Mucosa of rectum (tissue), 2 donors: ENCODE data around the gene GRID2.

Experiments used
- H3K27ac ChIP-seq, 2 donors: one replicate each; pipeline ENCODE4 v1.7.0; 2013; ENCODE audit warnings: inconsistent platforms in 2 of 2, low read depth in 2 of 2, low read length in 2 of 2
- H3K27me3 ChIP-seq, 2 donors: one replicate each; pipeline ENCODE4 v1.7.0; 2013; ENCODE audit warnings: low read length in 2 of 2; ENCODE audit not compliant: control insufficient read depth in 2 of 2, insufficient read depth in 2 of 2
- H3K36me3 ChIP-seq, 2 donors: one replicate each; pipeline ENCODE4 v1.7.0; 2013; ENCODE audit warnings: low read length in 2 of 2; ENCODE audit not compliant: control insufficient read depth in 2 of 2, insufficient read depth in 2 of 2
- H3K4me1 ChIP-seq, 2 donors: one replicate each; pipeline ENCODE4 v1.7.0; 2013; ENCODE audit warnings: low read length in 2 of 2, mild to moderate bottlenecking in 1 of 2; ENCODE audit not compliant: control insufficient read depth in 2 of 2, insufficient read depth in 2 of 2
- H3K4me3 ChIP-seq, 2 donors: one replicate each; pipeline ENCODE4 v1.7.0; 2013; ENCODE audit warnings: low read length in 2 of 2
- H3K9ac ChIP-seq, 2 donors: one replicate each; pipeline ENCODE4 v1.7.0; 2013; ENCODE audit warnings: low read length in 2 of 2, low read depth in 1 of 2, mild to moderate bottlenecking in 1 of 2
- H3K9me3 ChIP-seq, 2 donors: one replicate each; pipeline ENCODE4 v1.7.0; 2013; ENCODE audit warnings: low read length in 2 of 2; ENCODE audit not compliant: control insufficient read depth in 2 of 2
- donor health status: healthy.
- donor health status: Normal muscosa, but diverticular disease.

GRID2 gene

GRCh38 chr4:93781198-93781597 is 1477.4 kb downstream of the GRID2 start:
- no peaks in the 10 kb centered on the region for H3K9me3 ChIP-seq
- no peak overlapping the region for H3K9ac ChIP-seq
- H3K27me3 ChIP-seq = no peaks in the 10 kb centered on the region
- no peak overlapping the region for H3K27ac ChIP-seq
- no peak overlapping the region for H3K4me3 ChIP-seq
- no peaks in the 10 kb centered on the region for H3K36me3 ChIP-seq
- no peaks in the 10 kb centered on the region for H3K4me1 ChIP-seq

GRCh38 chr4:93786149-93786548 is 1482.4 kb downstream of the GRID2 start:
- Histone ChIP-seq H3K9ac (no peak overlapping the region), H3K4me1 (no peaks in the 10 kb centered on the region), H3K27me3 (no peaks in the 10 kb centered on the region), H3K27ac (no peak overlapping the region), H3K36me3 (no peaks in the 10 kb centered on the region), H3K9me3 (no peaks in the 10 kb centered on the region), H3K4me3 (no peak overlapping the region)

GRCh38 chr4:93788712-93789111 is 1484.9 kb downstream of the GRID2 start:
- no peak overlapping the region for H3K4me3 ChIP-seq
- H3K36me3 ChIP-seq = no peaks in the 10 kb centered on the region
- no peaks in the 10 kb centered on the region for H3K9me3 ChIP-seq
- no peak overlapping the region for H3K9ac ChIP-seq
- no peaks in the 10 kb centered on the region for H3K4me1 ChIP-seq
- no peaks in the 10 kb centered on the region for H3K27me3 ChIP-seq
- H3K27ac ChIP-seq = no peak overlapping the region

DNA sequence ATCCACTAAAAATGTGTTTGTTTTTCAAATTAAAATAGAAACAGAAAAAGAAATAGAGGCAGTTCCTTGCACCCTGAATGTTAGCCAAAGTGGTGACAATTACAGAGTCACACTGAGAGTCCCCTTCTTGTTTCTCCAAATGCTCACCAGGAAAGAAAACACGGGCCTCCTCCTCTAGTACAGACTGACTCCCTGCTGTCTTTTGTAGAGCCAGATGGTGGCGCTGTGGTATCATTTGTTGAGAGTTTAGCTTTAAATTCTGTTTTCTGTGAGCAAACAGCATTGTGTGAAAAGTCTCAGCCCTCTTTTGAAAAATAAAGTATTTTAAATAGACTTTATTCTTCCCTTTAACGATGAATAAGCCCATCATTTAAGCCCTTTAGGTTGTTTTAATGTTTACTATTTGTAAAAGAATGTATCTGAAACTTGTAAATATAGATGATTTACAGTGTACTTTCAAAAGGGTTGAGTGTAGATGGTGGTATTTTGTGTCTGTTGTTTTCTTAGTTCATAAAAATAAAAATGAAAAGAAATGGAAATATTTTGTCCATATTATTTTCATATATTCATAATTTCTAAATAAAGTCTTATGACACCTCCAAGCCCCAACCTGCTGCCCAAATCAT is 1487.9 kb downstream of the GRID2 start:
- H3K27ac ChIP-seq = no peak overlapping the region
- no peak overlapping the region for H3K4me3 ChIP-seq
- H3K4me1 ChIP-seq = no peaks in the 10 kb centered on the region
- H3K9ac ChIP-seq = no peak overlapping the region
- no peaks in the 10 kb centered on the region for H3K9me3 ChIP-seq
- H3K36me3 ChIP-seq = no peaks in the 10 kb centered on the region
- H3K27me3 ChIP-seq = no peaks in the 10 kb centered on the region

GRCh38 chr4:93802045-93802444 is 1498.3 kb downstream of the GRID2 start:
- H3K4me1 ChIP-seq = no peaks in the 10 kb centered on the region
- no peaks in the 10 kb centered on the region for H3K36me3 ChIP-seq
- no peak overlapping the region for H3K9ac ChIP-seq
- no peaks in the 10 kb centered on the region for H3K9me3 ChIP-seq
- no peak overlapping the region for H3K27ac ChIP-seq
- no peaks in the 10 kb centered on the region for H3K27me3 ChIP-seq
- no peak overlapping the region for H3K4me3 ChIP-seq

DNA sequence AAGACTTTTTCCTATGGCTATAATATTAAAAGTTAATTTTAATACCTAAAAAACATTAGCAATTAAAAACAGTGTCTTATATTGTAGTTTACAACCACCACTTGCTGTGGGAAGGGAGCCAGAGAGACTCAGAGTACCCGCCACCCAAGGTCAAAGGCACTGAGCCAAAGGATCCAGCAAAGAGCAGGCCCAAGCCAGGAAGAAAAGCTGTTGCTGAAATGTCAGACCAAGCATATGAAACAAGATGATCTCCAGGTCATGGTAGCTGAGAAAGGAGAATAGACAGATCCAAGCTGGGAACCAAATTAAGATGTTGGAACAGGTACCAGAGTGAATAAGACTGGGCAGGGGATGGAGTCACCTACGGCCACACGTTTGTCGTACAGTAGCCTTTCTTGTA is 1506.0 kb downstream of the GRID2 start:
- H3K4me1 ChIP-seq = no peaks in the 10 kb centered on the region
- H3K27ac ChIP-seq = no peak overlapping the region
- H3K9me3 ChIP-seq = no peaks in the 10 kb centered on the region
- H3K4me3 ChIP-seq = no peak overlapping the region
- no peaks in the 10 kb centered on the region for H3K36me3 ChIP-seq
- H3K27me3 ChIP-seq = no peaks in the 10 kb centered on the region
- H3K9ac ChIP-seq = no peak overlapping the region

GRCh38 chr4:93810340-93810992 is 1506.7 kb downstream of the GRID2 start:
- H3K27me3 ChIP-seq = no peaks in the 10 kb centered on the region
- no peaks in the 10 kb centered on the region for H3K36me3 ChIP-seq
- no peak overlapping the region for H3K27ac ChIP-seq
- no peak overlapping the region for H3K4me3 ChIP-seq
- H3K9ac ChIP-seq = no peak overlapping the region
- no peaks in the 10 kb centered on the region for H3K9me3 ChIP-seq
- no peaks in the 10 kb centered on the region for H3K4me1 ChIP-seq

- H3K4me1 ChIP-seq = no peaks in the 10 kb centered on the region
- H3K36me3 ChIP-seq = no peaks in the 10 kb centered on the region
- no peak overlapping the region for H3K9ac ChIP-seq
- H3K9me3 ChIP-seq = no peaks in the 10 kb centered on the region
- no peaks in the 10 kb centered on the region for H3K27me3 ChIP-seq
- H3K27ac ChIP-seq = no peak overlapping the region
- H3K4me3 ChIP-seq = no peak overlapping the region
These were observed 1509.3 kb downstream of the GRID2 start for GRCh38 chr4:93813092-93813491.

DNA sequence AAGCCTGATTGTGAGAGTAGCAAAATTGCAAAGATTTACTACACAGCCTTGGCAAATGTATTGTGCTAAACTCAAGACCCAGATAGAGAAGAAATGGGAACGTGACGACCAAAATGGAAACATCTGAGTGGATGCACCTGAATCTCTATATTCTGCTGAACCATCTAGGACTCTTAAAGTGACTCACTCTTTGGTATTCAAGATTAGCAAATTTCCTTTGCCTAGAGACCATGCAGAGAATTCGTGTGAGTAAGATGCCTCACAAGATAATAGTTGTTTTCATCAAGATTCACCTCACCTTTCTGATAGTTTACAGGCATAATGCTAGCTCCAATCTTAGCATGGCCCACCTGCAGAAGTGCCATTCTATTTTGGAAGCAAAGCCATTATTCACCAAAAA is 1510.4 kb downstream of the GRID2 start:
- Histone ChIP-seq H3K9me3 (no peaks in the 10 kb centered on the region), H3K4me1 (no peaks in the 10 kb centered on the region), H3K27me3 (no peaks in the 10 kb centered on the region), H3K36me3 (no peaks in the 10 kb centered on the region), H3K4me3 (no peak overlapping the region), H3K27ac (no peak overlapping the region), H3K9ac (no peak overlapping the region)

DNA sequence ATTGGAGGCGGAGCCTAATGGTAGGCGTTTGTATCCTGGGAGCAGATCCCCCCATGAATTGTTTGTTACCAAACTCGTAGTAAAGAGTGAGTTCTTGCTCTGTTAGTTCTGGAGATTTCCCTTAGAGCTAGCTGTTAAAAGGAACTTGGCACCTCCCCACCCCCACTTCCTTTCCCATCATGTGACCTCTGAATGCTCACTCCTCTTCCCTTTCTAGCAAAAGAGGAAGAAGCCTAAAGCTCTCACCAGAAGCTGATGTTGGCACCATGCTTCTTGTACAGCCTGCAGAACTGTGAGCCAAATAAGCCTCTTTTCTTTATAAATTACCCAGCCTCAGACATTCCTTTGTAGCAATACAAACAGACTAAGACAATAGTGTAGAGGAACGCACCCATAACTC is 1511.0 kb downstream of the GRID2 start:
- H3K4me1 ChIP-seq = no peaks in the 10 kb centered on the region
- no peak overlapping the region for H3K4me3 ChIP-seq
- H3K27ac ChIP-seq = no peak overlapping the region
- H3K27me3 ChIP-seq = no peaks in the 10 kb centered on the region
- no peaks in the 10 kb centered on the region for H3K36me3 ChIP-seq
- H3K9me3 ChIP-seq = no peaks in the 10 kb centered on the region
- H3K9ac ChIP-seq = no peak overlapping the region
